ENCODE data around the gene OLIG1. TPM values are rescaled to one million over a fixed set of nuclear protein-coding genes. Genes with fewer than 3 reads are reported as not detected.

Gene OLIG1
- total RNA-seq, 1 donor from 2014 or later: not detected

GRCh38 chr21:33031152-33031911, 38.6 kb upstream of the OLIG1 start:
- no peak for DNase-seq (ENCODE audit: low spot score)

DNA sequence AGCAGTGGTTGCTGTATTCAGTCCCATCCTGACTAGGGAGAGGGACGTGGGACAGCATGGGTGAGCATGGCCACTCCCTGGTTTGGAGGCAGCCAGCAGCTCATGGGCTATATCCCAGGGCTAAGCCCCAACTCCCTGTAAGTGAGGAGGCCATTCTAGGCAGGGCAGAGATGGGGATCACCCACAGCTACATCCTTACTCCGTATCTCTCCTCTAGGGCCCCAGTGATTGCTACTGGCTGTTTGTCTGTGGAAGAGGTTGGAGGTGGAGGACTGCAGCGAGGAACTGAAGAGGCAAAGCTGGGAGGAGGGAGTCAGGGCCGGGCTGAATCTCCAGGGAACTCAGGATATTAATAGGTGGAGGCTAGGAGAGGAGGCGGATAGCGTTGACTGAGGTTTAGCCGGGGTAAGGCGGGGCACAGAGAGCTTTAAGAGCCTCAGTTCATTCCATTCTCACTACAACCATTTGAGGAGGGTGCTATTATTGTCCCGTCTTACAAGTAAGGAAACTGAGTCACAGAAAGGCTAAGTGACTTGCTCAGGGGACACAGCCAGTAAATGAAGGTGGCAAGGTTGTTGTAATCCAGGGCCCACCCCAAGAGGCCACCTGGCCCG, 37.4 kb upstream of the OLIG1 start:
- DNase-seq (ENCODE audit: low spot score): no peak

GRCh38 chr21:33033094-33033951, 36.6 kb upstream of the OLIG1 start:
- DNase-seq (ENCODE audit: low spot score): no peak

DNA sequence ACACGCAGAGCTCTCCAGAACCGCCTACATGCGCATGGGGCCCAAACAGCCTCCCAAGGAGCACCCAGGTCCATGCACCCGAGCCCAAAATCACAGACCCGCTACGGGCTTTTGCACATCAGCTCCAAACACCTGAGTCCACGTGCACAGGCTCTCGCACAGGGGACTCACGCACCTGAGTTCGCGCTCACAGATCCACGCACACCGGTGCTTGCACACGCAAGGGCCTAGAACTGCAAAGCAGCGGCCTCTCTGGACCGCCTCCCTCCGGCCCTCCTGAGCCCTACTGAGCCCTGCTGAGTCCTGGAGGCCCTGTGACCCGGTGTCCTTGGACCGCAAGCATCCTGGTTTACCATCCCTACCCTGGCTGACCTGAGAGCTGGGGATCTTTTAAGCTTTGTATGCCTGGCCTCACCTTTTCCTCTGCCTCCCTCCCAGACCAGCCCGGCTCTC, 36.0 kb upstream of the OLIG1 start:
- no peak for DNase-seq (ENCODE audit: low spot score)

GRCh38 chr21:33035147-33035546, 34.8 kb upstream of the OLIG1 start:
- no peak for DNase-seq (ENCODE audit: low spot score)

- DNase-seq (ENCODE audit: low spot score): no peak
Observed at GRCh38 chr21:33036430-33037162, 33.3 kb upstream of the OLIG1 start.

DNA sequence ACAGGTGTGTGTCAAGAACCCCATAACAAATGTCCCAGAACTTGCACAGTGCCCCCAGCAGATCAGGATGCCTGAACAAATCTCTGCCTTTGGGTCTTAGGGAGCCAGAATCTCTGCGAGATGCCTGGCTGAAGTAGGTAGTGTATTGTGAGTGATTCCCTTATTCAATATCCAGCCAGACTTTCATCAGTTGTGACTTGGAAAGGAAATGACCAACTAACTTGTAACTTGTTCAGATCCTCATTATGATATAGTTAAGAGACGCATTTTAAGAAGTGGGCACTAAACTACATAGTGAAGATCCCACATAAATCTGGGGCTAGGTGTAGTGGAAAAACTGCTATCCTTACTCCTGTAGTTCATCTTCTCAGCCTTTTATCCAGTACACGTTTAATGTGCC, 32.4 kb upstream of the OLIG1 start:
- no peak for DNase-seq (ENCODE audit: low spot score)

DNA sequence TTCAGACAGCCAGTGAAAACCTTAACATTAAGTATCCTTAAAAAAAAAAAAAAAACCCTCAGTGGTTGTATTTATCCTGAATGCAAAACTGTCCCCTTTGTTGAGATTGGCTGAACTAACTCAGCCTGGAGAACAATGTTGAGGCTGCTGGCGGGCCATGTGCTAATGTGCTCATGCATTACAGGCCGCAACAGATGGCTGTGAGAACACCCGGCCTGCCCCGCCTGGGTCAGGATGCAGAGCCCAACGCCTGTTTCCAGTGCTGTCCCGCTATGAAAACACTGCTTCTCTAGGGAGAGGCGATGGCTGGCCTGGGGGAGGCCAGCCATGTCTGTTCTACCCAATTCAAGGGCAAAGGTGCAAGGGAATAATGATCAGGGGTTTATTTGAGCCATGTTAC, 30.4 kb upstream of the OLIG1 start:
- no peak for DNase-seq (ENCODE audit: low spot score)

DNA sequence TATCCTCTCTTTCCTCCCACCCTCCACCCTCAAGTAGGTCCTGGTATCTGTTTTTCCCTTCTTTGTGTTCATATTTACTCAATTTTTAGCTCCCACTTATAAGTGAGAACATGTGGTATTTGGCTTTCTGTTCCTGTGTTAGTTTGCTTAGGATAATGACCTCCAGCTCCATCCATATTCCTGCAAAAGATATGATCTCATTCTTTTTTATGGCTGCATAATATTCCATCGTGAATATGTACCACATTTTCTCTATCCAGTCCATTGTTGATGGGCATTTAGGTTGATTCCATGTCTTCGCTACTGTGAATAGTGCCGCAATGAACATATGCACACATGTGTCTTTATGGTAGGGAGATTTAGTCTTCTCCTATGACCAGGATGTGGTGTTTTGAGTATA, 29.7 kb upstream of the OLIG1 start:
- DNase-seq (ENCODE audit: low spot score): no peak

DNA sequence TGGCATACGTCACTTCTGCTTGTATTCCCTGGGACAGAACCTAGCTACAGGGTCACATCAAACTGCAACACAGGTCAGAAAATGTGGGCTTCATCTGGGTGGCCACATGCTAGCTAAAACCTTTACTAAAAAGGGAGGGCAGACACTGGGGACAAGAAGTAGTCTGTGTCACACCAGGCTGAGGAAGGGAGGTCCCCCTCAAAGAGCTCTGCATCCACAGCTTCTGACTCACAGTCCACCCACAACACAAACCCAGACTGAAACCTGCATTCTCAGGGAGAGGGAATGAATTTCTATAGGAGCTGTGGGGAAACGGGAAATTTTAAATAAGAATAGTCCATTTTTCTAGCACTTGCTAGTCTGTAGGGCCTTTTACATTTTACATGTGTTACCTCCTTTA, 28.0 kb upstream of the OLIG1 start:
- no peak for DNase-seq (ENCODE audit: low spot score)

GRCh38 chr21:33042812-33043211, 27.1 kb upstream of the OLIG1 start:
- no peak for DNase-seq (ENCODE audit: low spot score)

GRCh38 chr21:33046455-33046854, 23.5 kb upstream of the OLIG1 start:
- no peak for DNase-seq (ENCODE audit: low spot score)

DNA sequence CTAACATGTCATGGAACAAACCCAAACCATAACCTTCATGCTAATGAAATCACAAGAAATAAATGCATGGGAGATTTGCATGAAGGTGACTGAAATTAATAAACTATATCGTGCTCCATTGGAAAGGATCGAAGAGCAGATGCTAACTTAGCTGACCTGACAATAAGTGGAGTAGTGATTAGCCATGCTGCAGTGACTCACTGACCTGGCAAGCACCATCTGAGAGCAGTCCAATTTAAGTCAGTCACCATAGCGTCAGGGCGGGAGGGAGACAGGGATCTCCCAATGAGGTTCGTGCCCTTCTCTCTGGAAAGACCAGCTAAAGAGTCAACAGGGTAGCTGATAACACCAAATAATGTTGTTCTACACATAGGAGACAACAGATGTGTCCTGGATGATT, 22.7 kb upstream of the OLIG1 start:
- DNase-seq (ENCODE audit: low spot score): no peak

DNA sequence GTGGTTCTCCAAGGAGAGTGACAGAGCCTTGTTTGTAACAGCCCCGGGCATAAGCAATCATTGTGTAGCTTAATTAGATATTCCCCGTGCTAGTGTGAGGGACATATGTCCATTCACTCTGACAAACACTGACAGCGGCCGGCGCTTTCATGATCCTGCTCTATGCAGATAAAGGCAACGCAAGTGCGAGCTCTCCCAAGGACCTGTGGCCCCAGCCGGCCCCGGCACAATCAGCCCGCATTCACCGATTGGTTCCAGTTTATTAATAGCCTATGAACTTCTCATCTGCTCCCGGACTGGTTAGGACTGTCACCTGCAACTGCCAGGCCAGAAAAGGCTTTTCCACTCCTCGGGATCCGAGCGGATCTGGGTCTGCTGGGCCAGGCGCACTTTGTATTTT, 18.0 kb upstream of the OLIG1 start:
- DNase-seq (ENCODE audit: low spot score): no peak

DNA sequence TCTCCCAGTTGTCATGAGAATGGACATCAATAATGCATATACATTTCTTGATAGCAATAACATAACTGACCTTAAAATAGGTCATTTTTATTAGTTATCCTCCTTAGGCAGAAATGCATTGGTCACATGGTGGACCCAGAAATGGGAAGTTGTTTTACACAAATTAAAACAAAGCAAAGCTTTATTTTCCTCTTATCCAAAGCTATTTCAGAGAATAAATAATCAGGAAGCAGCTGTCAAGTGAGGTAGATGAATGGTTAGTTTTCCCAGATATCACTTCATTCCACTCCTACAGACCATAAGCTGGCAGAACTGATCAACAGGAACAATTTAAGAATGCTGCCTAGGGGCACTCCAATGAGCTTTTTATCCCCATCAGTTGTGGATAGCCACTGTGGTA, 16.0 kb upstream of the OLIG1 start:
- DNase-seq (ENCODE audit: low spot score): no peak

DNA sequence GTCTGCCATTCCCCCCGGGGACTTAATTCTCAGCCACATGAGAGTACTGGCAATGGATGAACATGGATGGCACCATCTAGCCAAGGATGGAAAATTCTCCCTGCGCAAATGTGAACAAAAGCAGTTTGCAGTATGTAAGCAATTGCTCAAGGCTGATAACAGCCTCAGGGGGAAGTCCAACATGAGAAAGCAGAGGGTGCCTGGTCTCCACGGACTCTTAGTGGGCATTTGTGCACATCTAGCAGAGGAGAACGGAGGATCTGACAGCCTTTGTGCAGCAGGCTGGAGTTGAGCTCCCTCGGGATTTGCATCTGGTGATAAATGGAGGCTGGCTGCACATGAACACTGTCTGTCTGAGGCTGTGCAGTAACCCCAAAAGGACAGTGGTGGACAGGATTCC, 13.9 kb upstream of the OLIG1 start:
- DNase-seq (ENCODE audit: low spot score): no peak

GRCh38 chr21:33057385-33057940, 12.5 kb upstream of the OLIG1 start:
- no peak for DNase-seq (ENCODE audit: low spot score)

DNA sequence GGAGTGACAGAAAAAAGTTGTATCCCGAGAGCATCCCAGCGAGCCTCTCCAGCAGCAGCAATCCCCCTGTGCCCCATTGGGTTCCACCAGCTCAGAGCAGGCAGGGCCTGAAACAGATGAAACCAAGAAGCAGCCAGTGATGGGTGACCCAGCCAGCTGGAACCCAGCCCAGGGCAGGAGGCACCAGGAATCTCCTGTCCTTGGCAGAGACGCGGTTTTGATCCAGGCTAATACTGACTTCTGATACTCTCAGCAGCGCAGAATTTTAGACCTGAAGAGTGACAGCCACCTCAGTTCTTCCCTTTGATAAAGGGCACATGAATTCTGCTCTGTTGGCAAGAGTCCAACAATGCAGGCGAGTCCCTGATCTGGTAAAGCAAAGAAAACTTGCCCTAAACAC, 11.4 kb upstream of the OLIG1 start:
- no peak for DNase-seq (ENCODE audit: low spot score)

DNA sequence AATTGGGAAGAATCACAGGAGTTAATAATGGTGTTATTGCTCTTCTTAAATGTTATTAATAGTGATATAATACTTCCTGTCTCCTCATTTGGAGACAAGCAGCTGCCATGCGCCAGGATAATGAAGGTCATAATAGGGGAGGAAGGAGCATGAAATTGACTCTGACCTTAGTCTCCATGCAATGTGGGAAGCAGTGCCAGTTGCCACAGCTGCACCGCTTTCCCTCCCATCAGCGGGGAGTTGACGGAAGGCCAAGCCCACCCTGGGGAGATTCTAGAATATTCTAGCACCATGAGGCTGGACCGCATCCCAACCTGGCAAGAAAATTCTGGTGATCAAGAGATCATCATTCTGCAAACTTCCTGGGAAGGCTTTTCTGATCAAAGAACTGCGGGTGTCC, 11.0 kb upstream of the OLIG1 start:
- DNase-seq (ENCODE audit: low spot score): no peak

GRCh38 chr21:33059380-33059841, 10.5 kb upstream of the OLIG1 start:
- no peak for DNase-seq (ENCODE audit: low spot score)

DNA sequence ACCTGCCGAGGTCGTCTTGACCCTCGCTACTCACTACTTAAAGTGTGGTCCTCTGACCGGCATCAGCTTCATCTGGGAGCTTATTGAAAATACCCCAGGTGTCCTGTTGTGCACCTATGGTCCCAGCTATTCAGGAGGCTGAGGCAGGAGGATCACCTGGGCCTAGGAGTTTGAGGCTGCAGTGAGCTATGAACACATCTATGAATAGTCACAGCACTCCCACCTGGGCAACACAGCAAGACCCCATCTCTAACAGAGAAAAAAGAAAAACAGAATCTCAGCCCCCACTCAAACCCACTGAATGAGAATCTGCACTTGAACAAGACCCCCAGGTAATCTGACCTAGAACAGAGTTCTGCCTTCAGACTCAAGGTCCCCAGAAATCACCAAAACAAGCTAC, 8.7 kb upstream of the OLIG1 start:
- DNase-seq (ENCODE audit: low spot score): no peak
